GM10248 (cell line): ENCODE measurements around the gene SKP2.

ENCODE experiments used
- CTCF ChIA-PET: fragments of 300-600 bp; sonication (Branson Sonifier 250); formaldehyde crosslinking; extraction: SDS; loops from one replicate; lab custom pipeline; 2021; ENCODE audit warnings: antibody characterized with exemption; lab: Yijun Ruan, JAX
- POLR2A ChIA-PET: fragments of 350-650 bp; sonication (Branson Sonifier 250); formaldehyde crosslinking; extraction: SDS; loops from one replicate; lab custom pipeline; 2020; ENCODE audit warnings: antibody characterized with exemption; lab: Yijun Ruan, JAX
- DNase-seq: peaks from one replicate; pipeline ENCODE4 v3.0.0; 2012; ENCODE audit errors: extremely low spot score
- CTCF ChIP-seq: IDR thresholded peaks from 2 replicates; pipeline ENCODE4 v1.5.1; 2012; ENCODE audit warnings: mild to moderate bottlenecking, low read depth; ENCODE audit errors: extremely low read depth, missing control alignments, control extremely low read depth

The SKP2 gene

GRCh38 chr5:36168737-36169136, 16.8 kb downstream of the SKP2 start:
- ChIA-PET CTCF (interaction anchor here (2.3 to 2.8 kb wide), 2 partner anchors 9 to 17 kb away, joined by 8 to 12 read pairs; partner anchors contain the start of genes LMBRD2 and SKP2), POLR2A (no interaction called here)
- no peak for TF ChIP-seq CTCF
- no peak for DNase-seq

- DNase-seq, result no peak
- POLR2A ChIA-PET, result no interaction called here
- no peak for TF ChIP-seq CTCF
- CTCF ChIA-PET, result interaction anchor here (0.9 to 1.5 kb wide), 2 partner anchors 9 to 92 kb away, joined by 3 read pairs; no protein-coding TSS in a partner anchor
Observed at GRCh38 chr5:36170832-36171424, 19.0 kb downstream of the SKP2 start.

- DNase-seq, result no peak
- POLR2A ChIA-PET, result no interaction called here
- TF ChIP-seq CTCF, result no peak
- CTCF ChIA-PET, result interaction anchor here (1.4 kb wide), 1 partner anchor 12 kb away, joined by 3 read pairs; no protein-coding TSS in a partner anchor
Observed at GRCh38 chr5:36172599-36172998, 20.7 kb downstream of the SKP2 start.

- no peak for TF ChIP-seq CTCF
- POLR2A ChIA-PET, result no interaction called here
- no peak for DNase-seq
- CTCF ChIA-PET, result interaction anchor here (1.4 kb wide), 2 partner anchors 13 to 68 kb away, joined by 3 to 4 read pairs; partner anchors contain the start of gene NADK2
Observed at GRCh38 chr5:36173426-36173825, 21.5 kb downstream of the SKP2 start.

- DNase-seq, result no peak
- TF ChIP-seq CTCF, result no peak
- CTCF ChIA-PET, result interaction anchor here (1.4 kb wide), 1 partner anchor 68 kb away, joined by 4 read pairs; the partner anchor contains the start of gene NADK2
- POLR2A ChIA-PET, result no interaction called here
Observed at GRCh38 chr5:36174119-36174518, 22.2 kb downstream of the SKP2 start.

- CTCF ChIA-PET, result no interaction called here
- no peak for TF ChIP-seq CTCF
- POLR2A ChIA-PET, result no interaction called here
Observed at GRCh38 chr5:36175043-36175442, 23.1 kb downstream of the SKP2 start.

More at GRCh38 chr5:36175043-36175442, 23.1 kb downstream of the SKP2 start:
- DNase-seq, result no peak
